GM18511 (cell line): ENCODE data around the gene PCNX2.
A peak's percentile ranks its signal among the peaks of the same experiment; 100 is the strongest.
"Not testable (repeated sequence)": the region's sequence is repeated elsewhere in the genome, so short reads cannot be mapped to it uniquely, and the experiment has no call there.

Experiments used
- ATAC-seq: cut with Tn5 transposase; IDR thresholded peaks from one replicate; pipeline ENCODE4 v1.9.1; 2021; ENCODE audit warnings: mild to moderate bottlenecking, moderate library complexity; ENCODE audit not compliant: unreplicated experiment

Gene PCNX2

DNA sequence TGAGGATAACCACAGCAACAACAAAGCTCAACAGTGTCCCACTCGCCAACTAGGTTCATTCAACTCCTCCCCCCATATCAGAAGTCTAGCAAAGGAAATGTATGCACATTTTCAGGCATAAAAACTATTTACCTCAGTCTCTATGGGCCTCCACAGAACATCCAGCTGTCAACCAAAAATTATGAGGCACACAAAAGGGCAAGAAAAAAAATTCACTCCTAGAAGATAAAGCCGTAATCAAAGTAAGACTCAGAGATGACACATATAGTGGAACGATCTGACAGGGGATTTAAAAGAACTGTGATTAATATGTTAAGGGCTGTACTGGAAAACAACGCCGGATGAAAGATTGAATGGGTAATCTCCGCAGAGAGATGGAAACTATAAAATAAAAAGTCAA, 186.4 kb downstream of the PCNX2 start:
- no peak for ATAC-seq

DNA sequence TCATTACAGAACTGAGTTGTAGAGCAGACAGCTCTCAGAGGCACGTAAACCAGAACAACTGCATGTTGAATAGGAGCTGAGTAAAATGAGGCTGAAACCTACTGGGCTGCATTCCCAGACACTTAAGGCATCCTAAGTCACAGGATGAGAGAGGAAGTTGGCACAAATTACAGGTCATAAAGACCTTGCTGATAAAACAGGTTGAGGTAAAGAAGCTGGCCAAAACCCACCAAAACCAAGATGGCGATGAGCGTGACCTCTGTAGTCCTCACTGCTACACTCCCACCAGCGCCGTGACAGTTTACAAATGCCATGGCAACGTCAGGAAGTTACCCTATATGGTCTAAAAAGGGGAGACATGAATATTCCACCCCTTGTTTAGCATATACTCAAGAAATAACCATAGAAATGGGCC, 187.8 kb downstream of the PCNX2 start:
- ATAC-seq = not testable (repeated sequence)

DNA sequence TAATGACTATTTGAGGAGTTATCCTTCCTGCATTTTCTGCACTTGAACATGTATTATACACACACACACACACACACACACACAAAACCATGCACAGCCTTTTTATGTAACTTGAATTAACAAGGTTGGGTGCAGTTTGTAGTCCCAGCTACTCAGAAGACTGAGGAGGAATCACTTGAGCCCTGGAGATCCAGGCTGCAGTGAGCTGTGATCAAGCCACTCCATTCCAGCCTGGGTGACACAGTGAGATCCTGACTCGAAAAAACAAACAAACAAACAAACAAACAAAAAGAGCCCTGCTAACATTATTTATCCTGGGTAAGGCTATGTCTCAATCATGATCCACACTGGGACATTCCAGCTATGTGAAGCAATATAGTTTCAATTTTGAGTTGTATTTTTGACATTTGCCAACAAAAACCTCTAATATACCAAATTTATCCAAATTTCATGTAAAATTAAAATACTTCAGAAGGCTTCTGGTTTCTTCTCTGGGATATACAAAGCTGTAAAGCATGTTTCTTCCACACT, 188.3 kb downstream of the PCNX2 start:
- no peak for ATAC-seq

DNA sequence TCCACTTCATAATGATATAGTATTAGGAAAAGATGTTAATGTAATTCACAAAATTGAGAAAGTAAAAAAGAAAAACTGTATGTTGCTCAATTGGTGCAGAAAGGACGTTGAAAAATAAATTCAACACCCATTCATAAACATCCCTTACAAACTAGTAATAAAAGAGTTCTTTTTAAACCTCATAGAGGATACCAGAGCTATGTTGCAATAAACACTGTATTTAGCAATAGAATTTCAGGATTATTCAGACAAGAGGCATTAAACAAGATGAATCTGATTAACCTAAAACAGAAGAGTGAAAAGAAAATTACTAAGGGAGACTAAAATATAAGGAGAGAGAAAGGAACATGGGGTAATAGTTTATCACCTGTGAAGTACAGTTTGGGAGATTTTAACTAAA, 190.3 kb downstream of the PCNX2 start:
- no peak for ATAC-seq

DNA sequence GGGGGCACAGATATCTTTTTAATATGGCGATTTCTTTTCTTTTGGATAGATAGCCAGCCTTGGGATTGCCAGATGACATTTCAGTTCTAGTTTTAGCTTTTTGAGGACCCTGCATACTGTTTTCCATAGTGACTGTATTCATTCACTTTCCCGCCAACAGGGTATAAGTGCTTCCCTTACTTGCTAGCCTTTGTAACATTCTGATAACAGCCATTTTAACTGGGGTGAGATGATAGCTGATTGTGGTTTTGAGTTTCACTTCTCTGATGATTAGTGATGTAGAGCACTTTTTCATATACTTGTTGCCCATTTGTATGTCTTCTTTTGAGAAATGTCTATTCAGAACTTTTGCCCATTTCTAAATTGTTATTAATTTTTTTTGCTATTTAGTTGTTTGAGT, 193.2 kb downstream of the PCNX2 start:
- ATAC-seq = no peak

DNA sequence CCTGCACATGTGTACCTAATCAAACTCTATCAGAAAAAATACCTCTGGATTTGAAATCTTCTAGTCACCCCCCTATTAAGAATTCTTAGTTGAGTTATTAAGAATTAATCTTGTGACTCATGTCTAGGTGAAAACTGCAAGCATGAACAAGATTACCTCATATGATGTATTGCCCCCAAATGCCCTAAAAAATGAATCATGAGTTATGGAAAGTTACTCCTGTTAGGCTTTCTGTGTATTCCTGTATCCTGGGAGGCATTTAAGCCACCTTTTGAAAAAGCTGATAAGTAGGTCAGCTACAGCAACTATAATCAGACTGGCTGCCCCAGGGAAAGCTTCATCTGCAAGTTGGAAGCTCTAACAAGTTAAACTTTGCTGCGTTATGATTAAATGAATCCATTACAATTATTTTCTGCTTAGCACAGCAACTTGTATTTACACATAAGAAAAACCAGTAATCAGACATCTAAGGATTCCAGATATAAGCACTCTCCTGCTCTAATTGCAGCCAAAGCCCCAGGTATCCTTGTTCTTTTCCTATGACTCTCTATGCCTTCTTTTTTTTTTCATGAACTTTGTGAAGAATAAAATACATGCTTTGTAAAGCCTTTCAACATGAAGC, 197.5 kb downstream of the PCNX2 start:
- no peak for ATAC-seq

DNA sequence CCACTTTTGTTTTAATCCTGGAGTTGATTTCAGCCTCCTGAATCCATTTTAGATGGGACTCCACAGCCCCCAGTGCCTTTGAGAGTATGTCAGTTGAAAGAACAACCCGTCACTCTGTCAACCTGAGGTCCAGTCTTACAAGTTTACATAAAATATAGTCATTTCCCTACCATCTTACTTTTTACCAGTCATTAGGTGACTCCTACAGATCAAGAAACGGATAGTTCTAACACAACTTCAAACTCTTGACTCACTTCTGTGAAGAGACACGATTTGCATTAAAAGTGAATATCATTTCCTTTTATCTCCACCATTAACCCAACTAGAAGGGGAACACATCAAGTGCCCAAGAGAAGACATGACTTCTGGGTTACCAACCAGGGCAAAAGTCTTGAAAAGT, 198.0 kb downstream of the PCNX2 start:
- no peak for ATAC-seq

DNA sequence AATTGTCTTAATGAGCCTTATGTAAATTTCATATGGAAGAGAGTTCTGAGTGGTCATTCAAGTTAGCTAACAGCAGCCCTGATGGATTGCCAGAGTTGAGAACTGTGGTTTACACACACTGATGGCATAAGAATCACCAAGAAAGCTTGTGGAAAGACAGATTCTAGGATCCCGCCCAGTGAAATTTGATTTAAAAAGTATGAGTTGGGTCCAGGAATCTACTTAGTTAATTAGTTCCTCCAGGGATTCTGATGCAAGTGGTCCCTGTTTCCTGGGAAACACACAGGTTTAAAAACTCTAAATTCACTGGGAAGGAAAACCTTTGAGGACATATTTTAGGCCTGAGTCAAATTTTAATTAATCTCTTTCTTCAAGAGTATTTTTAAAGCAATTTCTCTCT, 200.8 kb downstream of the PCNX2 start:
- no peak for ATAC-seq

DNA sequence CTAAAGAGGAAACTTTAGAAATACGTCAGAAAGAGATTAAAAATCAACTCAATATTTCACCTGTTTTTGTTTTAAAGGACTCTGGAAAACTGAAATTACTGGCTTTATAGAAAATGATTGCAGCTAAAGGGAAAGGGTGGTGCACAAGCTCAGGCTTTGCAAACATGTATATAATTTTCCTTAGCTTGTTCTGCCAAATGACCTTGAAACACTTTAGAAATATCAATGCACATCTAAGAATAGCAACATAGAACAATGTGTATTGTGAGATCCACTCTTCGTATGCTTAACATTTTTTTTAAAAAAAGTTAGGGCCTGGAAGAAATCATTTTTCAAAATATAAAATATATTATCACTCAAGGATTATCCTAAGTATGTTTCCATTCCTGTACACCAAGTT, 201.3 kb downstream of the PCNX2 start:
- ATAC-seq = no peak

DNA sequence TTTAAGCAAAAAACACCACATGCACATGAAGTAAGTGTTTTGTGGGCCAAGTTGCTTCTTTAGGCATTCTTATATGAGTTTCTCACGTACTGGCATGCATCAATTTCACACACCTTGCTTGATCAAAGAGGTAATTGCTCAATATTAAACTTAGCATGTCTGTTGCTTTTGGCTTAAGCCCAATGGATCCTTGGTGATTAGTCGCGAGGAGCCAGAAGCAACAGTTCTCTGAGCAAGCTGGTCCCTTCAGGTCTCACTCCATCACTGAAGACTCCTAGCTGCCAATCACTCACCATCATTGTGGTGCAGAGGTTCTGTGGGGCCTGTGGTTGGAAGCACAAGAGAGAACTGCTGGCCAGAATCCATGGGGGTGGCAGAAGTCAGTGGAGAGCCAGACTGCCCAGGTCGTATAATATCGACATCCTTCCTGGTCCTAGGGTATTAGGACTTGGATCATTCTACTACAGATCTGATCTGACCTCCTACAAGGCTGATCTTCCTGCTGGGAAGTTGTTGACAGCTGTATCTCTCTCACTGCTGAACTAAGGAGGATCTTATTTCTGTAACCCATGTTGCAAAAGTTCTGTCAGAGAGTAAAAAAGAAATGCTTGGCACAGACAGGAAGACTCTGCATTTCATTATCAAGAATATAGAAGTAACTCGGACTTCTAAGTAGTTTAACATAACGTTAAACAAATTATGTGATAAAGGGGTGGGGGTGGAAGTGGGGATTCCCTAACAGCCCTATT, 204.6 kb downstream of the PCNX2 start:
- no peak for ATAC-seq

DNA sequence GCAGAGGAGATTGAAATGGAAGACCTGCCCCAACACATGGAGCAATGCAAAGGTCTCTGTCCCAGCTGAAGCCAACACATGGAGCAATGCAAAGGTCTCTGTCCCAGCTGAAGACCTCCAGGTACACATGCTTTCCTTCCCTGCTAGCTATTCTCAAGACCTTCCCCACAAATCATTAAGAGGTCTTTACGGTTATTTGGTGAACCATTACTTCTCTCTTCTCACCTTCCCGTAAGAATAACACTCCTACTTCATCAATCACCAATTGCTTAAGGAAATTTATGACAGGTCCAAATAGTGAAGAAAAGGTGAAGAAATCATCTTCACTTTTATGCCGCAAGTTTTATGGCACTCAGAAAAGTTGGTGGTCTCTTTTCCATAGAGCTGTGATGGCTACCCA, 206.3 kb downstream of the PCNX2 start:
- ATAC-seq = no peak

DNA sequence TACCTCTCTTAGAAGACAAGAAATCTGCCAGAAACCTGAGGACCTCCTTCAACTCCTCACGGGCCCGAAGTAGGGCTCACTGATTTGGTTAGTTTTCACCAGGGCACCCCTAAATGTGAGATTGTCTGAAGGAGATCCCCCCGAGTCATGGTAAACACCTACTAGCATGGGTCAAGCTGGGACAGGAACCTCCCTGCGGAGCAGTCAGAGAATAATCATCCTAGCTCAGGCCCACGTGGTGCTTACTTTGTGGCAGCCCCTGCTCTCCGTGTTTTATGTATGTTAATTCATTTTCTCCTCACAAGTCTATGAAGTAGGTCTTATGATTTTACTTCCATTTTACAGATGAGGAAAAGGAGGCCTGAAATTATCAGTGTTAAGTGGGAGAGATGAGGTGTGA, 206.9 kb downstream of the PCNX2 start:
- no peak for ATAC-seq

DNA sequence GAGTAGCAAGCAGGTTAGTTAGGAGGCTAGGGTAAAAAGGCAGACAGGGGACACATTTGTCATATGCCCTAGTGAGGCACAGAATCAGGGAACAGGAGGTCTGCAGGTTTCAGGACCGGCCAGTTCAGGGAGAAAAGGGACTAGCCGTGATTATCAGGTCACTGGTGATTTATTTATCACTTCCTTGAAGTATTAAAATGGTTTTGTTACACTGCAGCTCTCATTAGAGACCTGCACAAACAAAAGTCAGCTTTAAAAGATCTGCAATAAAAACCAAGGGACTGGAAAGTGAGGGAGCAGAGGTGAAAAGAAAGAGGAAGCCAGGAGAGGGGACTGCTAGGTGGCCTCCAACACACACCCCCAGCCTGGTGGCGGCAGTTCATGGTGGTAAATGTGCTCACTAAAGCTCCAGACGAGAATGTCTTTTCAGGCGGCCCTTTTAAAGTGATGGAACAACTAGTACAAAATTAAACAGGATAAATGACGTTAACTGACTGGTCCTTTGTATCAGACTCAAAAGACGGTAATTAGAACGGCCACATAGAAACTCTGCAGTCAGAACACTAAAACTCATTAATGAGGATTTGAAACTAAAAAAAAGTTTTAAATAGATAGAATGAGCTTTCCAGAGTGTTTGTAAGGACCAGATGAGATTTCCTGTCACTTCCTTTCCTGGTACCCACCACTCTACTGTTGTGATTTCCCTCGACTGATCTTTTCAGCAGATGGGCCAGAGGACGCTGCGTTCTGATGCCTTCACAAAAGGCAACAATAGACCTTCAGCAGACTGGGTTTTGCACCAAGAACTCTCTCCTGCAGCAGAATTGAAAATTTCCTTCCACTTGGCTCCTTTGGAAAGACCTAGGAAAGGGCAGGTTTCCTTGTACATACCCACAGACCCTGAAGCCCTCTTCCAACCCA, 208.3 kb downstream of the PCNX2 start:
- ATAC-seq = no peak

DNA sequence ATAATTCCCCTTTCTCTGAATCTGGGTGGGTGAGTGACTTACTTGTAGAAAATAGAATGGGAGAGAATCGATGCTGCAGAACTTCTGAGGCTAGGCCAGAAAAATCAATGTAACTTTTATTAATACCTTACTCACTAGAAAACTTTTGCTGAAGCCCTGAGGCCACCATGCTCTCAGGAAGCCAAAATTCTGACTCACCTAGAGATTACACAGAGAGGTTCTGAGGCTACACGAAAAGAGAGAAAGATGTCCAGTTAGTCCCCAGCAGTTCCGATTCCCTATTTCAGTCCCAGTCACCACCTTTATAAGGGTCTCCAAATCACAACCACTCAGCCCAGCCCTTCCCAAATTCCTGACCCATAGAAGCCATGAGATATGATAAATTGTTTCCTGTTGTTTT, 210.0 kb downstream of the PCNX2 start:
- no peak for ATAC-seq

DNA sequence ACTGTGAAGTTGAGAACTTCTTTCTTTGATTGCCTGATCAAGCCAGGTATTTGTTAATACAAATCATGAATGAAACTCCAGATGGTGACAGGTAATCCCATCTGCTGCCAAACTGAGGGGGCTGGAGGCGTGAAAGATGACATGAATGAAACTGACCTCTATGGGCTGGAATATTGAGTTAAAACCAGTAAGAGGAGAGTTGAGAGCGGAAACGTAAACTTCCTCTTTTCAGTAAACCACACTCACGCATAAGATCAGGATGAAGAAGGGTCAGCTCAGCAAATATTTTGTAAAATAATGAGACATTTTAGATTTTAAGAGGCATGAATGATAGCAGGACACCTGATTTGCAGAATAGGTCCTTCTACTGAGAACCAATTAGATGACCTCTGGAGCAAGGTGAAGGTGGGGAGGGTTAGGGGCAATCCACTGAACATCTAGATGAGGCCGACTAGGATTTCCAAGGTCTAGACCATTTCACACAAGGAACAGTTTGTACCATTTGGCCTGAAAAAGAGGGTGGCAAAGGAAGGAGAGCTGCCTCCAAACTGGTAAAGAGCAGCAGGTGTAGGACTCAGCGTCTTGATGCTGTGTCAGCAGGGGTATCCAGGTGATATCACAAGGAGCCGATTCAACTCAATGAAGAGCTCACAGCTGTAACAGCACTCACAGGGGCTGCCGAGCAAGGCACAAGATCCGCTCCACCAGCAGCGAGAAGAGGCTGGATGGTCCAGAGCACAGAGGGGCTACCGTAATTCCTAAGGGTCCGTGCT, 212.6 kb downstream of the PCNX2 start:
- peak; percentile 72 for ATAC-seq

DNA sequence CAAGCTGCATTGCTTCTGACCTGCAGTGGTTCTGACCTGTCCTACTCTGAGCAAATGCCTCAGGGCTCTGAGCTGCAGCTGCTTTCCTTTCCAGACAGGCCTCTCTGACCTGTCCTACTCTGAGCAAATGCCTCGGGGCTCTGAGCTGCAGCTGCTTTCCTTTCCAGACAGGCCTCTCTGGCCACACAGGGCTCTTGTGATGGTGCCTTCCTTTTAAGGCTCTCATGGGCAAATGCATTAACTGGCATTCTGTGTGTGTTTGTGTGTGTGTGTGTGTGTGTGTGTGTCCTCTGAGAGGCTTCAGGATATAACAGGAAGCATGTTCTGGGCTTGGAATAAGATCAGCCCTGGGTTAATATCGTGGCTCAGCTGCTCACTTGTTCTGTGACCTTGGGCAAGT, 213.8 kb downstream of the PCNX2 start:
- no peak for ATAC-seq

DNA sequence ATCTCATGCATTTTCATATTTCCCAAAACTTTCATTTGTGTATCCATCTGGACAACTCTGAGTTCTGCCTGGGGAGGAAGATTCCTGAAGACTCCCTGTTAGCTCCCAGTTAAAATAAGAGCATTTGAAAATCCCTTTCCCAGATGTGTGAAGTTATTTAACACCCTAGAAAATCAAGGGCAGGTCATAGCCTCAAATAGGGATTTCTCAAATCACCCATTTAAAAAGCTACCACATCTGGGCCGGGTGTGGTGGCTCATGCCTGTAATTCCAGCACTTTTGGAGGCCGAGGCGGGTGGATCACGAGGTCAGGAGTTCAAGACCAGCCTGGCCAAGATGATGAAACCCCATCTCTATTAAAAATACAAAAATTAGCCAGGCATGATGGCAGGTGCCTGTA, 214.7 kb downstream of the PCNX2 start:
- ATAC-seq = not testable (repeated sequence)

DNA sequence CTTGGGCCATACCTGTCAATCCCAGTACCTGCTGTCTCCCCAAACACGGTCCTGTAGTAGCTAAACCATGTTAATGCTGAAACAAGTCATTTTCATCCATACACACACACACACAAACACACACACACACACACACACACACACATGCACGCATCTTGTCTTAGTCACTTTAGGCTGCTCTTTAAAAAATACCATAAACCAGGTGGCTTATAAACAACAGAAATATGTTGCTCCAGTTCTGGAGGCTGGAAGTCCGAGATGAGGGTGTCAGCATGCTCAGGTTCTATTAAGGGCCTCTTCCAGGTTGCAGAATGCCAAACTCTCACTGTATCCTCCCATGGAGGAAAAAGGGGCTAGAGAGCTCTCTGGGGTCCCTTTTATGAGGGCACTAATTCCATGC, 215.2 kb downstream of the PCNX2 start:
- no peak for ATAC-seq

DNA sequence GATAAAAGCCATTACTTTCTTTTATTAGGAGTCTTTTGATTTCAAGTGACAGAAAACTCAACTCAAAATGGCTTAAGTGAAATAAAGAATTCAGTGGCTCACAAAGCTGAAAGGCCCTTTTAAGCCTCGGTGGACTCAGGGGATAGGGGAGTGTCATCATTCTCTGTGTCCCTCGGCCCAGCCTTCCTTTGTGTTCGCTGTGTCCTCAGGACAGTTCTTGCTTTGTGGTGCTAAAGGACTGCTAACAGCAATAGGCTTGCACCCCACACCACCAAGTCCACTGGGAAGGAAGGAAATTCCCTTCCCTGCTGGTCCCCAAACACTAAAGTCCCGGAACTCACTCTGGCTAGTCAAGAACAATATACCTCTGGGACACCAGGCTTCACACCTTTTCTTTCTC, 216.0 kb downstream of the PCNX2 start:
- no peak for ATAC-seq

DNA sequence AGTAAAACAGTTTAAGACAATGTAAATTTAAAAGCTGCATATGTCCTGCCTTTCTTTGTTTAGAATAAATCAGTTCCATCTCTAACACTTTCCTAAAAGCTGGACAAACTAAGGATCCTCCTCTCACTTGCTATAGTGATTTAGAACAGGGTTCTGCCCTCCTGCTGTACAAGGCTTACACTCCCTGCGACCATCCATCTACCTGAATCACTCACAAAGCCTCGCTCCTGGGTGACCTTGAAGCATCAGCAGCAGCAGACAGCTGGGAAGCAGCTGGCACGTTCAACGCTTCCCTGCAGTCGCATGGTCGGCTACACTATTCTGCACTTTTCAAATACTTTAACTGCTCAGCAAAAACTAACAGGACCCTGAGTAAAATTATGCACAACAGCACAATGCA, 217.1 kb downstream of the PCNX2 start:
- ATAC-seq = no peak

DNA sequence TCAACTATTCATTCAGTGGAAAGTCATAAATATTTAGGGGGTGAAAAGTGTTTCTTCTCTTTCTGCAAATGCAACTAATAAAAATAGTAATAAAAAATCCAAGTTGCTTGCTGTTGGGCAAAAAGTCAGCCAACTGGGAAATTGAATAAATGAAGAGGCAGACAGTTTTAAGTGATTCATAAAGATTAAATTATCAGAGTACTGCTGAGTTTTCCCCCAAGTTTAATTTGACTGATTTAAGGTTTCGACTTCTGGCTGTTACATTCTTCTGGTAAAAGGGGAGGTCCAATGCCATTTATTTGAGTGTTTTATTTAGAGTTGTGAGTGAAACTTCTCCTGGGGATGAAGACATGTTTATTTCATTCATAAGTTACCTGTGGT, 219.6 kb downstream of the PCNX2 start:
- ATAC-seq = no peak
